ENCODE results near the gene PROZ.

The PROZ gene

GRCh38 chr13:113186061-113186900, 27.8 kb downstream of the PROZ start:
- Histone ChIP-seq H3K27me3 (no peaks in the 10 kb centered on the region), H3K9me3 (no peaks in the 10 kb centered on the region), H3K4me3 (no peak overlapping the region), H3K9ac (no peak overlapping the region), H3K4me2 (no peak overlapping the region), H3K4me1 (peaks cover 14% of the 10 kb centered on the region), H3K27ac (no peak overlapping the region), H4K20me1 (peaks cover 60% of the 10 kb centered on the region), H3K36me3 (peaks cover 95% of the 10 kb centered on the region)
- TF ChIP-seq Cebpa-rat (IDR thresholded peaks at IDR 0.05), result no peak

GRCh38 chr13:113187263-113187669, 28.8 kb downstream of the PROZ start:
- Histone ChIP-seq H3K27me3 (no peaks in the 10 kb centered on the region), H3K4me3 (no peak overlapping the region), H3K36me3 (peaks cover 98% of the 10 kb centered on the region), H3K9ac (no peak overlapping the region), H4K20me1 (peaks cover 61% of the 10 kb centered on the region), H3K9me3 (no peaks in the 10 kb centered on the region), H3K4me2 (no peak overlapping the region), H3K27ac (no peak overlapping the region), H3K4me1 (peaks cover 14% of the 10 kb centered on the region)
- TF ChIP-seq Cebpa-rat (IDR thresholded peaks at IDR 0.05), result no peak

GRCh38 chr13:113187883-113188665, 29.6 kb downstream of the PROZ start:
- Histone ChIP-seq H3K36me3 (peaks cover 98% of the 10 kb centered on the region), H3K27ac (no peak overlapping the region), H3K27me3 (no peaks in the 10 kb centered on the region), H3K4me1 (peaks cover 14% of the 10 kb centered on the region), H3K9ac (no peak overlapping the region), H3K4me3 (no peak overlapping the region), H3K9me3 (no peaks in the 10 kb centered on the region), H3K4me2 (no peak overlapping the region), H4K20me1 (peaks cover 69% of the 10 kb centered on the region)
- TF ChIP-seq Cebpa-rat (IDR thresholded peaks at IDR 0.05), result no peak

GRCh38 chr13:113190181-113190580, 31.7 kb downstream of the PROZ start:
- no peak overlapping the region for H3K4me3 ChIP-seq

GRCh38 chr13:113192279-113192678, 33.8 kb downstream of the PROZ start:
- peaks cover 52% of the 10 kb centered on the region for H4K20me1 ChIP-seq
- no peaks in the 10 kb centered on the region for H3K4me1 ChIP-seq
- no peak for TF ChIP-seq Cebpa-rat (IDR thresholded peaks at IDR 0.05)
- peaks cover 98% of the 10 kb centered on the region for H3K36me3 ChIP-seq
- no peak overlapping the region for H3K27ac ChIP-seq
- H3K27me3 ChIP-seq, result no peaks in the 10 kb centered on the region
- H3K9me3 ChIP-seq, result no peaks in the 10 kb centered on the region
- no peak overlapping the region for H3K4me2 ChIP-seq
- H3K9ac ChIP-seq, result no peak overlapping the region
- no peak overlapping the region for H3K4me3 ChIP-seq

More at GRCh38 chr13:113190181-113190580, 31.7 kb downstream of the PROZ start:
- H3K9me3 ChIP-seq, result no peaks in the 10 kb centered on the region
- no peak overlapping the region for H3K9ac ChIP-seq
- no peaks in the 10 kb centered on the region for H3K27me3 ChIP-seq
- no peak overlapping the region for H3K27ac ChIP-seq
- H4K20me1 ChIP-seq, result peaks cover 60% of the 10 kb centered on the region
- H3K36me3 ChIP-seq, result peaks cover 96% of the 10 kb centered on the region
- no peak for TF ChIP-seq Cebpa-rat (IDR thresholded peaks at IDR 0.05)
- no peak overlapping the region for H3K4me2 ChIP-seq
- peaks cover 7% of the 10 kb centered on the region for H3K4me1 ChIP-seq

- no peak for TF ChIP-seq Cebpa-rat (IDR thresholded peaks at IDR 0.05)
- no peak overlapping the region for H3K27ac ChIP-seq
- no peaks in the 10 kb centered on the region for H3K9me3 ChIP-seq
- H4K20me1 ChIP-seq, result peaks cover 52% of the 10 kb centered on the region
- no peak overlapping the region for H3K4me3 ChIP-seq
- no peak overlapping the region for H3K9ac ChIP-seq
- H3K27me3 ChIP-seq, result no peaks in the 10 kb centered on the region
- no peaks in the 10 kb centered on the region for H3K4me1 ChIP-seq
- peaks cover 98% of the 10 kb centered on the region for H3K36me3 ChIP-seq
- no peak overlapping the region for H3K4me2 ChIP-seq
These were observed 34.5 kb downstream of the PROZ start for GRCh38 chr13:113192902-113193301.

GRCh38 chr13:113195360-113195759, 36.9 kb downstream of the PROZ start:
- Histone ChIP-seq H3K36me3 (peaks cover 98% of the 10 kb centered on the region), H3K9ac (no peak overlapping the region)

GRCh38 chr13:113196970-113197737, 38.7 kb downstream of the PROZ start:
- no peaks in the 10 kb centered on the region for H3K4me1 ChIP-seq
- no peaks in the 10 kb centered on the region for H3K27me3 ChIP-seq
- H3K9me3 ChIP-seq, result no peaks in the 10 kb centered on the region
- peaks cover 90% of the 10 kb centered on the region for H3K36me3 ChIP-seq
- no peak overlapping the region for H3K4me3 ChIP-seq
- H3K9ac ChIP-seq, result no peak overlapping the region
- TF ChIP-seq Cebpa-rat (IDR thresholded peaks at IDR 0.05), result no peak
- no peak overlapping the region for H3K27ac ChIP-seq
- H4K20me1 ChIP-seq, result peaks cover 75% of the 10 kb centered on the region
- H3K4me2 ChIP-seq, result no peak overlapping the region

More at GRCh38 chr13:113195360-113195759, 36.9 kb downstream of the PROZ start:
- no peaks in the 10 kb centered on the region for H3K9me3 ChIP-seq
- no peak for TF ChIP-seq Cebpa-rat (IDR thresholded peaks at IDR 0.05)
- no peaks in the 10 kb centered on the region for H3K27me3 ChIP-seq
- H4K20me1 ChIP-seq, result peaks cover 65% of the 10 kb centered on the region
- H3K4me3 ChIP-seq, result no peak overlapping the region
- no peaks in the 10 kb centered on the region for H3K4me1 ChIP-seq
- no peak overlapping the region for H3K27ac ChIP-seq
- H3K4me2 ChIP-seq, result no peak overlapping the region

- Histone ChIP-seq H3K36me3 (peaks cover 81% of the 10 kb centered on the region), H3K4me3 (no peak overlapping the region), H3K9me3 (no peaks in the 10 kb centered on the region), H3K9ac (no peak overlapping the region), H3K4me2 (no peak overlapping the region), H4K20me1 (peaks cover 100% of the 10 kb centered on the region), H3K27me3 (no peaks in the 10 kb centered on the region), H3K27ac (no peak overlapping the region), H3K4me1 (peaks cover 30% of the 10 kb centered on the region)
- no peak for TF ChIP-seq Cebpa-rat (IDR thresholded peaks at IDR 0.05)
These were observed 43.4 kb downstream of the PROZ start for GRCh38 chr13:113201815-113202214.

All from BLaER1 (cell line).